ENCODE data around the gene ZNF648. TPM values are rescaled to one million over a fixed set of nuclear protein-coding genes. Genes with fewer than 3 reads are reported as not detected.
"Not testable (repeated sequence)": the region's sequence is repeated elsewhere in the genome, so short reads cannot be mapped to it uniquely, and the experiment has no call there.

Gene ZNF648
- total RNA-seq, 2 donors from 2014 or later = not detected

DNA sequence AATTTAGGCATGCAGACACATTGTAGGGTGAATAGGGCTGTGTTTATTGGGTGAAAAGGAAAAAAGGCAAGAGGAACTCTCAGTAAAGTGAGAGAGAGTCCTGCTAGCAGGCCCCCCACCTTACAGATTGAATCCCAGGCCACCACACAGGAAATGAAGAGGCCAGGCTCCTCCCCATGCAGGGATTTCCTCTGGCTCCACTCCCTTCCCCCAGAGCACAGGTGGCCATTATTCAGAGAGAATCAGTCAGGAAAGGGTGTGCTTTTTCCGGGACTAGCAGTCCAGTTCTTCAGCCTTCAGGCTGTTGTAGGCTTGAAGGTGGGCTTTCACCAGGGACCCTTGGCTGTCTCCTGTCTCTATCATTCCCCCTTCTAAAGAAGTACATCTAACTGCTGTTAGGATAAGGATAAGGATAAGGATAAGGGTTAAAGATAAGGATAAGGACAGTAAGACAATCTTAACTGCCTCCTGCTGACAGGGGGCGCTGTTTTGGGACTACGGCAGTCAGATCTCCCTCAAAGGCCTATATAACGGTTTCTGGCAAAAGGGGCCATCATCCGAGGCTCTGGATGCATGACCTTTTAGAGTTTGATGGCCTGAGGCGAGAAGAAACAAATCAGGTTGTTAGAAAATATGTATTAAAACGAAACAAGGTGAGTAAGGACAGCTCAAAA, 26.3 kb downstream of the ZNF648 start:
- no peak for DNase-seq
- ATAC-seq = no peak
- no peak overlapping the region for H3K4me3 Mint-ChIP-seq
- no peaks in the 10 kb centered on the region for H3K36me3 Mint-ChIP-seq (ENCODE audit: low read depth)
- no peak overlapping the region for H3K27ac Mint-ChIP-seq
- no peaks in the 10 kb centered on the region for H3K9me3 ChIP-seq (ENCODE audit: control insufficient read depth, low read length, poor library complexity, severe bottlenecking)
- no peaks in the 10 kb centered on the region for H3K27me3 Mint-ChIP-seq
- peaks cover 5% of the 10 kb centered on the region for H3K4me1 Mint-ChIP-seq

DNA sequence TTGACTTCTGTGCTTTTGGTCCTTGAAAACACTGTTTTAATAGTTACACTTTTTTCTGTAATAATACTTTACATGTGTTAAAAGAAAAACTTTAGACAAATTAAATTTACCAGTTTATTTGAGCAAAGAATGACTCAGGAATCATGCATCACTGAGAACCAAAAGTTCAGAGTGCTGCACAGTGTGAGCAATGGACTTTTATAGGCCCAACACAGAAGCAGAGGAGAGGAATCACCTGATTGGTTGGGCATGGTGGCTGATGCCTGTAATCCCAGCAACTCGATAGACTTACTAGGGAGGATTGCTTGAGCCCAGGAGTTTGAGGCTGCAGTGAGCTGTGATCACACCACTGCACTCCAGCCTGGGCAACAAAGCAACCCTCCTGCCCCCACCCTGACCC, 29.3 kb downstream of the ZNF648 start:
- Mint-ChIP-seq H3K4me3 (no peak overlapping the region), H3K27ac (no peak overlapping the region), H3K36me3 (ENCODE audit: low read depth) (no peaks in the 10 kb centered on the region), H3K27me3 (no peaks in the 10 kb centered on the region), H3K4me1 (peaks cover 14% of the 10 kb centered on the region)
- no peak for DNase-seq
- no peak for ATAC-seq
- no peaks in the 10 kb centered on the region for H3K9me3 ChIP-seq (ENCODE audit: control insufficient read depth, low read length, poor library complexity, severe bottlenecking)

DNA sequence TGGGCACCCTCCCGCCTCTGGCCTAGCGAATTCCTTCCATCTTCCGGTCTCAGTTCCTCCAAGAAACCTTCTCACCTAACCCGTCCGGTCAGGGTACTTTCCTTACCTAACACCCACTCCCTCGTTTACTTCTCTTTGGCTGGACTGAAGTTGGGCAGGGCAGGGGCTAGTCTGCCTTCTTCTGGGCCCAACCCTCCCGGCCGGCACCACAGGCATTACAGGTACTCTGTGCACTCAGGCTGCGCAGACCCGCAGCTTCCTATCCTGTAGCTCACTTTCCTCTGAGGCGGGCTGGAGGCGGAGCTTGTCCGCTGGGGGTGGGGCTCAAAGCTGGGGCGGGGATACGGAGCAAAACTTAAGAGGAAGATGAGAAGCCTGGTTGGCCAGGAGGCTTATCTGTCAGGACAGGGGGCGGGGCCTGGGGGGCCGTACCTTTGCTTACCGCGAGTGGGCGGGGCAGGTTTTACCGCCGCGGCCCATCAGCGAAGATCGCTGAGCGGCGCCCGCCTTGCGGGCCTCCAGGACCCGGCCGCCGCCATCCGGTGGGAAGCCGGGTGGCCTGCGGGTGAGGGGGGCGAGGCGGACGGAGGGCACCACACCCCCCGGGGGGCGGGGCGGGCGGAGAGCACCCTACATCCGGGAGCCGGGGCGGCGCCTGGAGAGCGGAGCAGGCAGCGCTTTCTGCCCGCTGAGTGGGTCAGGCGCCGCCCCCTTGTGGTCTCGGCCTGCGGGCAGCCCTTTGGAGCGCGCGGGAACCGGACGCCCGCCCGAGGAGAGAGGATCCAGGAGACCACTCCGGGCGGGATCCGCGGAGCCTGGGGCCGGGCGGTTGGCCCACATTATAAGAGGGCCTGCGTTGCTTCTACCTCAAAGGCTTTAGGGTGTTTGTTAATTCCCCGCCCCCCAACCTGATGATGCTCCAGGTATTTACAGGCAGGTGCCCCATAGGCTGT, 31.9 kb downstream of the ZNF648 start:
- peak; percentile 94 to 99 (median 95) for DNase-seq
- peak; percentile 93 for ATAC-seq
- Mint-ChIP-seq H3K27ac (peak overlapping the region; percentile 91), H3K36me3 (ENCODE audit: low read depth) (no peaks in the 10 kb centered on the region), H3K27me3 (no peaks in the 10 kb centered on the region), H3K4me1 (peaks cover 14% of the 10 kb centered on the region), H3K4me3 (peak overlapping the region; percentile 92)
- H3K9me3 ChIP-seq (ENCODE audit: control insufficient read depth, low read length, poor library complexity, severe bottlenecking) = no peaks in the 10 kb centered on the region

DNA sequence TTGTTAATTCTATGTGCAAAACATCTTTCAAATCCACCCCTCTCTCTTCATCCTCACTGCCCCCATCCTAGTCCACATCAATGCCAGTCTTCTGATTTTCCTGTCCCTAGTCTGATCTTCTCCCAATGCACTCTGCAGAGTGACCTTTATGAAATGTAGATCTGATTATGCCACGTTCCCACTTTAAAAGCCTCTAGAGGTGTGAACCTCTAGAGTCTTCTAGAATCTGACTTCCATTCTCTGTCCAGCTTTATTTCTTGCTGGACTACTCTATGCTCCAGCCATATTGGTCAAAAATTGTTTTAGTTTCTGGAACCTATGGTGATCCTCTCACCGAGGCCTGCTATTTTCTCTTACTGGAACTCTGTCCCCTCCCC, 32.5 kb downstream of the ZNF648 start:
- H3K4me1 Mint-ChIP-seq = peaks cover 14% of the 10 kb centered on the region

DNA sequence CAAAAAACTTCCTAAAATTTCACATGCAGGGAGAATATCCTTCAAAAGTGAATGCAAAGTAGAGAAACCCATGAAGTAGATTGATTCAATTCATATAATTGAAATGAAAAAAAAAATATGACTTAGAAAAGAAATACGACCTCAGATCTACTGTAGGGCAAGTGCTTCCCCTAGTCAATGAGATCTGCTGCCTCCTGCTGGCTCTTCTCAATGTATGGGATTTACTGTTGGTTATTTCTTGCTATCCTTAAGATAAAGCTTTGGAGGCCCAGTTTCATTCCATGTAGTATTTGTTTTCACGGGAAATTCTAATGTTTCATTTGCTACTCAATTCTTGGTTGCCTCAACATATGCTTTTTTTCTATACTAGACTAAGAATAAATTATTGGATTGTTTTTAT, 46.2 kb downstream of the ZNF648 start:
- Mint-ChIP-seq H3K36me3 (ENCODE audit: low read depth) (no peaks in the 10 kb centered on the region), H3K27me3 (no peaks in the 10 kb centered on the region), H3K4me3 (no peak overlapping the region), H3K27ac (no peak overlapping the region), H3K4me1 (no peaks in the 10 kb centered on the region)
- peaks cover 9% of the 10 kb centered on the region for H3K9me3 ChIP-seq (ENCODE audit: control insufficient read depth, low read length, poor library complexity, severe bottlenecking)
- DNase-seq = no peak
- no peak for ATAC-seq

More for the DNA sequence above, 32.5 kb downstream of the ZNF648 start:
- no peak for ATAC-seq
- no peak for DNase-seq
- H3K9me3 ChIP-seq (ENCODE audit: control insufficient read depth, low read length, poor library complexity, severe bottlenecking) = no peaks in the 10 kb centered on the region
- H3K36me3 Mint-ChIP-seq (ENCODE audit: low read depth) = no peaks in the 10 kb centered on the region
- H3K4me3 Mint-ChIP-seq = peak overlapping the region; percentile 92
- H3K27me3 Mint-ChIP-seq = no peaks in the 10 kb centered on the region
- H3K27ac Mint-ChIP-seq = peak overlapping the region; percentile 91

DNA sequence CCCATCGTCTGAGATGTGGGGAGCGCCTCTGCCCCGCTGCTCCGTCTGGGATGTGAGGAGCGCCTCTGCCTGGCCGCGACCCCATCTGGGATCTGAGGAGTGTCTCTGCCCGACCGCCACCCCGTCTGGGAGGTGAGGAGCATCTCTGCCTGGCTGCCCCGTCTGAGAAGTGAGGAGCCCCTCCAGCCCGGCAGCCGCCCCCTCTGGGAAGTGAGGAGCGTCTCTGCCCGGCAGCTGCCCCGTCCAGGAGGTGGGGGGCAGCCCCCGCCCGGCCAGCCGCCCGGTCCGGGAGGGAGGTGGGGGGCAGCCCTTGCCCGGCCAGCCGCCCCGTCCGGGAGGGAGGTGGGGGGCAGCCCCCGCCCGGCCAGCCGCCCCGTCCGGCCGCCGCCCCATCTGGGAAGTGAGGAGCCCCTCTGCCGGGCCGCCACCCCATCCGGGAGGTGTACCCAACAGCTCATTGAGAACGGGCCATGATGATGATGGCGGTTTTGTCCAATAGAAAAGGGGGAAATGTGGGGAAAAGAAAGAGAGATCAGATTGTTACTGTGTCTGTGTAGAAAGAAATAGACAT, 50.6 kb downstream of the ZNF648 start:
- H3K27ac Mint-ChIP-seq; H3K36me3 Mint-ChIP-seq (ENCODE audit: low read depth); DNase-seq; H3K4me3 Mint-ChIP-seq; ATAC-seq; H3K4me1 Mint-ChIP-seq; H3K9me3 ChIP-seq (ENCODE audit: control insufficient read depth, low read length, poor library complexity, severe bottlenecking); H3K27me3 Mint-ChIP-seq: not testable (repeated sequence)

DNA sequence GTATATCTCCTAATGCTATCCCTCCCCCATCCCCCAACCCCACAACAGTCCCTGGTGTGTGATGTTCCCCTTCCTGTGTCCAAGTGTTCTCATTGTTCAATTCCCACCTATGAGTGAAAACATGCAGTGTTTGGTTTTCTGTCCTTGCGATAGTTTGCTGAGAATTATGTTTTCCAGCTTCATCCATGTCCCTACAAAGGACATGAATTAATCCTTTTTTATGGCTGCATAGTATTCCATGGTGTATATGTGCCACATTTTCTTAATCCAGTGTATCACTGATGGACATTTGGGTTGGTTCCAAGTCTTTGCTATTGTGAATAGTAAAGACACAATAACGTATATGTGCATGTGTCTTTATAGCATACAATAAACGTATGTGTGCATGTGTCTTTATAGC, 56.1 kb downstream of the ZNF648 start:
- H3K27ac Mint-ChIP-seq; H3K9me3 ChIP-seq (ENCODE audit: control insufficient read depth, low read length, poor library complexity, severe bottlenecking); ATAC-seq; DNase-seq; H3K4me3 Mint-ChIP-seq; H3K4me1 Mint-ChIP-seq; H3K36me3 Mint-ChIP-seq (ENCODE audit: low read depth): not testable (repeated sequence)
- H3K27me3 Mint-ChIP-seq = peaks cover 22% of the 10 kb centered on the region

DNA sequence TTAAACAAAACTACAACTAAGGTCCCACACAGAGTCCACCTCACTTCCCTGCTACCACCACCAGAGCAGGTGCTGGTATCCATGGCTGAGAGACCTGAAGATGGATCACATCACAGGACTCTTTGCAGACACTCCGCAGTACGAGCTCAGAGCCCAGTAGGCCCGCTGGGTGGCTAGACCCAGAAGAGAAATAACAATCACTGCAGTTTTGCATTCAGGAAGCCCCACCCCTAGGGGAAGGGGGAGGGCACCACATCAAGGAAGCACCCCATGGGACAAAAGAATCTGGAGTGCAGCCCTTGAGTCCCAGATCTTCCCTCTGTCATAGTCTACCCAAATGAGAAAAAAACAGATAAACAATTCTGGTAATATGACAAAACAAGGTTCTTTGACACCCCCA, 56.9 kb downstream of the ZNF648 start:
- Mint-ChIP-seq H3K27me3 (peaks cover 28% of the 10 kb centered on the region), H3K36me3 (ENCODE audit: low read depth) (no peaks in the 10 kb centered on the region), H3K4me3 (no peak overlapping the region), H3K27ac (no peak overlapping the region), H3K4me1 (peaks cover 4% of the 10 kb centered on the region)
- DNase-seq (no peak), ATAC-seq (no peak)
- peaks cover 2% of the 10 kb centered on the region for H3K9me3 ChIP-seq (ENCODE audit: control insufficient read depth, low read length, poor library complexity, severe bottlenecking)

Measured in T-helper 17 cell (primary cell).